ENCODE measurements around the gene THAP6.

DNA sequence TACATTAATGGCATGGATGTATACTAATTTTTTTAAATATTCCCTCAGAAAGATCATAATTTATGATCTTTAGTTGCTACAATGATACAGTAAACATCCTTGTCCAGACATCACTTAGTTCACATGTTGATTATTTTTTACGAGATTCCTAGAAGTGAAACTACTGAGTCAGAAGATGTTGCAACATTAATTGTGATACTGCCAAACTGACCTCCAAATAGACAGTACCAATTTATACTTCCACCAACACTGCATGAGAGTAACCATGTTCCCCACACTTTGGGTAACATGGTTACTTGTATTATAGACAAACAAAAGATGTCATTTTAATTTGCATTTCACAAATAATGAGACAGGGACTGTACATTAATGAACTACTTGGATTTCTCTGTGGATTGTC, 19.7 kb upstream of the THAP6 start:
- TF ChIP-seq, protein P1, sequence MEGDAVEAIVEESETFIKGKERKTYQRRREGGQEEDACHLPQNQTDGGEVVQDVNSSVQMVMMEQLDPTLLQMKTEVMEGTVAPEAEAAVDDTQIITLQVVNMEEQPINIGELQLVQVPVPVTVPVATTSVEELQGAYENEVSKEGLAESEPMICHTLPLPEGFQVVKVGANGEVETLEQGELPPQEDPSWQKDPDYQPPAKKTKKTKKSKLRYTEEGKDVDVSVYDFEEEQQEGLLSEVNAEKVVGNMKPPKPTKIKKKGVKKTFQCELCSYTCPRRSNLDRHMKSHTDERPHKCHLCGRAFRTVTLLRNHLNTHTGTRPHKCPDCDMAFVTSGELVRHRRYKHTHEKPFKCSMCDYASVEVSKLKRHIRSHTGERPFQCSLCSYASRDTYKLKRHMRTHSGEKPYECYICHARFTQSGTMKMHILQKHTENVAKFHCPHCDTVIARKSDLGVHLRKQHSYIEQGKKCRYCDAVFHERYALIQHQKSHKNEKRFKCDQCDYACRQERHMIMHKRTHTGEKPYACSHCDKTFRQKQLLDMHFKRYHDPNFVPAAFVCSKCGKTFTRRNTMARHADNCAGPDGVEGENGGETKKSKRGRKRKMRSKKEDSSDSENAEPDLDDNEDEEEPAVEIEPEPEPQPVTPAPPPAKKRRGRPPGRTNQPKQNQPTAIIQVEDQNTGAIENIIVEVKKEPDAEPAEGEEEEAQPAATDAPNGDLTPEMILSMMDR (IDR thresholded peaks at IDR 0.05): no peak
- TF ChIP-seq POLR2A (IDR thresholded peaks at IDR 0.05): no peak
